Peyer's patch (tissue), 4 donors: Measurements from ENCODE around the gene CLTA. TPM values are rescaled to one million over a fixed set of nuclear protein-coding genes. Genes with fewer than 3 reads are reported as not detected.
"Not testable (repeated sequence)": the region's sequence is repeated elsewhere in the genome, so short reads cannot be mapped to it uniquely, and the experiment has no call there.

Source experiments
- DNase-seq, 3 donors: peaks; one replicate each; pipeline ENCODE4 v3.0.0-alpha.2; 2017 to 2019
- H3K27ac ChIP-seq, 4 donors: fragments of 200-600 bp; sonication (generic); one replicate each; pipeline ENCODE4 v1.5.1; 2016 to 2019
- H3K27me3 ChIP-seq, 2 donors: fragments of 200-600 bp; sonication (generic); one replicate each; pipeline ENCODE4 v1.5.1; 2019
- H3K36me3 ChIP-seq, 3 donors: fragments of 200-600 bp; sonication (generic); one replicate each; pipeline ENCODE4 v1.5.1; 2016 to 2019
- H3K4me1 ChIP-seq, 4 donors: fragments of 200-600 bp; sonication (generic); one replicate each; pipeline ENCODE4 v1.5.1; 2016 to 2019
- H3K4me3 ChIP-seq, 4 donors: fragments of 200-600 bp; sonication (generic); 1 replicate in 3 of 4; 2 replicates in 1 of 4; pipeline ENCODE4 v1.5.1; 2016 to 2019; ENCODE audit warnings: mild to moderate bottlenecking in 1 of 4
- H3K9me3 ChIP-seq, 4 donors: fragments of 200-600 bp; sonication (generic); one replicate each; pipeline ENCODE4 v1.5.1; 2016 to 2019; ENCODE audit warnings: mild to moderate bottlenecking in 1 of 4
- CTCF ChIP-seq, 6 experiments: fragments of 450-650 bp in 4 of 6; fragments of 200-600 bp in 2 of 6; sonication (generic) in 1 of 6; IDR thresholded peaks; one replicate each; pipeline ENCODE4 v1.5.1; 2017 to 2019; ENCODE audit warnings: antibody characterized with exemption in 6 of 6, mild to moderate bottlenecking in 3 of 6, moderate library complexity in 1 of 6
- POLR2A ChIP-seq, 2 donors: fragments of 450-650 bp; IDR thresholded peaks; one replicate each; pipeline ENCODE4 v1.5.1; 2017; ENCODE audit warnings: antibody characterized with exemption in 2 of 2, mild to moderate bottlenecking in 2 of 2, moderate library complexity in 2 of 2
- total RNA-seq, 4 donors: library from RNA; depleted of rRNA; stranded (reverse); fragments of >200 nt; gene quantifications; one replicate each; pipeline ENCODE4 v1.1.0, GENCODE V29; 2016

The CLTA gene
- total RNA-seq, 4 donors from 2014 or later: 131 to 150 (median 133) TPM

GRCh38 chr9:36154331-36154952 is 36.3 kb upstream of the CLTA start:
- peaks cover 0 to 38% (median 19%) of the 10 kb centered on the region in 4 donors for H3K4me1 ChIP-seq
- H3K9me3 ChIP-seq: no peaks in the 10 kb centered on the region
- no peak overlapping the region for H3K4me3 ChIP-seq
- H3K27me3 ChIP-seq: no peaks in the 10 kb centered on the region
- H3K27ac ChIP-seq: peak overlapping the region; percentile 7 to 81 (median 59)
- no peak for TF ChIP-seq POLR2A (IDR thresholded peaks at IDR 0.05)
- TF ChIP-seq CTCF (IDR thresholded peaks at IDR 0.05): no peak
- peak in 1 of 3 donors; percentile 61 for DNase-seq
- peaks cover 0 to 14% (median 0%) of the 10 kb centered on the region in 3 donors for H3K36me3 ChIP-seq

- Histone ChIP-seq H3K9me3 (no peaks in the 10 kb centered on the region), H3K4me3 (no peak overlapping the region), H3K27ac (peak overlapping the region in 1 of 4 donors; percentile 8), H3K36me3 (peaks cover 0 to 14% (median 0%) of the 10 kb centered on the region in 3 donors), H3K27me3 (no peaks in the 10 kb centered on the region), H3K4me1 (peaks cover 0 to 22% (median 14%) of the 10 kb centered on the region in 4 donors)
- TF ChIP-seq POLR2A (IDR thresholded peaks at IDR 0.05) (no peak), CTCF (IDR thresholded peaks at IDR 0.05) (no peak)
- no peak for DNase-seq
Measured at GRCh38 chr9:36156116-36156515, 34.6 kb upstream of the CLTA start.

- DNase-seq: no peak
- TF ChIP-seq POLR2A (IDR thresholded peaks at IDR 0.05): no peak
- no peak for TF ChIP-seq CTCF (IDR thresholded peaks at IDR 0.05)
- H3K9me3 ChIP-seq: no peaks in the 10 kb centered on the region
- peaks cover 0 to 14% (median 0%) of the 10 kb centered on the region in 3 donors for H3K36me3 ChIP-seq
- peaks cover 0 to 18% (median 2%) of the 10 kb centered on the region in 4 donors for H3K4me1 ChIP-seq
- no peaks in the 10 kb centered on the region for H3K27me3 ChIP-seq
- no peak overlapping the region for H3K4me3 ChIP-seq
- H3K27ac ChIP-seq: peak overlapping the region in 3 of 4 donors; percentile 17 to 54 (median 30)
Measured at GRCh38 chr9:36158122-36158521, 32.6 kb upstream of the CLTA start.

- Histone ChIP-seq H3K4me3 (no peak overlapping the region), H3K9me3 (no peaks in the 10 kb centered on the region), H3K27me3 (no peaks in the 10 kb centered on the region), H3K27ac (peak overlapping the region in 2 of 4 donors; percentile 39 to 54), H3K4me1 (peaks cover 0 to 21% (median 0%) of the 10 kb centered on the region in 4 donors), H3K36me3 (peaks cover 0 to 14% (median 0%) of the 10 kb centered on the region in 3 donors)
- DNase-seq: no peak
- no peak for TF ChIP-seq POLR2A (IDR thresholded peaks at IDR 0.05)
- no peak for TF ChIP-seq CTCF (IDR thresholded peaks at IDR 0.05)
Measured at GRCh38 chr9:36158917-36159316, 31.8 kb upstream of the CLTA start.

- DNase-seq, H3K9me3 ChIP-seq, H3K4me3 ChIP-seq, H3K27me3 ChIP-seq: not testable (repeated sequence)
- H3K27ac ChIP-seq: peak overlapping the region in 3 of 4 donors; percentile 13 to 54 (median 39)
- H3K36me3 ChIP-seq: peaks cover 0 to 14% (median 0%) of the 10 kb centered on the region in 3 donors
- peaks cover 0 to 15% (median 0%) of the 10 kb centered on the region in 4 donors for H3K4me1 ChIP-seq
Measured at GRCh38 chr9:36159509-36159908, 31.2 kb upstream of the CLTA start.

GRCh38 chr9:36160126-36160525 is 30.6 kb upstream of the CLTA start:
- H3K27me3 ChIP-seq, H3K4me3 ChIP-seq, H3K9me3 ChIP-seq, H3K27ac ChIP-seq, DNase-seq, H3K4me1 ChIP-seq: not testable (repeated sequence)
- H3K36me3 ChIP-seq: peaks cover 0 to 14% (median 0%) of the 10 kb centered on the region in 3 donors
